ENCODE results near the gene CDK15.

The CDK15 gene

DNA sequence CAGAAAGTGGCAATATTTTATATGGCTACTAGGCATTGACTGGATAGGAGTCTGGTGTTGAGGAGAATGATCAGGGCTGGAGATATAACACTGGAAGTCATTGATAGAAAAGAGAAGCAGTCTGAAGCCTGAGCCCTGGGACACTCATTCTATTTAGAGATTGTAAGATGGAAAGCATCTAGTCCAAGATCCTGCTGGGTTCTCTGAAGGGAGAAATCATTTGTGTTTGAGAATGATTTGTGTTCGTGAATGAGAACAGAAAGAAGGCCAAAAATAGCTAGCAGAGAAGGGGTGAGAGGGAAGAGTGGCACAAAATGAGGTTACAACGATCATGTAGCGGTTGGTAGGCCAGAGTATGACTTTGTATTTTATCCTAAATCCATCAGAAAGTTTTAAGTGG, 18.0 kb upstream of the CDK15 start:
- Histone ChIP-seq H3K9me3 (ENCODE audit: low read length) (no peaks in the 10 kb centered on the region), H3K27ac (ENCODE audit: low read depth, low read length, poor library complexity, severe bottlenecking) (no peak overlapping the region), H3K27me3 (ENCODE audit: insufficient read depth, low read length) (no peaks in the 10 kb centered on the region), H2AFZ (ENCODE audit: low read length) (no peak overlapping the region), H3K4me3 (ENCODE audit: low read depth, low read length, poor library complexity, severe bottlenecking) (no peak overlapping the region), H3K36me3 (ENCODE audit: insufficient read depth, low read length) (no peaks in the 10 kb centered on the region), H3K4me2 (ENCODE audit: low read length) (no peak overlapping the region), H3K4me1 (ENCODE audit: insufficient read depth, low read length, severe bottlenecking) (no peaks in the 10 kb centered on the region), H3K9me2 (ENCODE audit: low read depth, low read length) (no peaks in the 10 kb centered on the region), H3K79me2 (ENCODE audit: insufficient read depth, low read length) (no peaks in the 10 kb centered on the region), H3K9ac (ENCODE audit: low read length) (no peak overlapping the region), H3F3A (ENCODE audit: insufficient read depth, low read length) (no peaks in the 10 kb centered on the region), H4K20me1 (ENCODE audit: insufficient read depth, low read length) (no peaks in the 10 kb centered on the region)
- no peak for TF ChIP-seq EZH2 (IDR thresholded peaks at IDR 0.05; ENCODE audit: borderline replicate concordance, low read length)
- TF ChIP-seq, protein P1, sequence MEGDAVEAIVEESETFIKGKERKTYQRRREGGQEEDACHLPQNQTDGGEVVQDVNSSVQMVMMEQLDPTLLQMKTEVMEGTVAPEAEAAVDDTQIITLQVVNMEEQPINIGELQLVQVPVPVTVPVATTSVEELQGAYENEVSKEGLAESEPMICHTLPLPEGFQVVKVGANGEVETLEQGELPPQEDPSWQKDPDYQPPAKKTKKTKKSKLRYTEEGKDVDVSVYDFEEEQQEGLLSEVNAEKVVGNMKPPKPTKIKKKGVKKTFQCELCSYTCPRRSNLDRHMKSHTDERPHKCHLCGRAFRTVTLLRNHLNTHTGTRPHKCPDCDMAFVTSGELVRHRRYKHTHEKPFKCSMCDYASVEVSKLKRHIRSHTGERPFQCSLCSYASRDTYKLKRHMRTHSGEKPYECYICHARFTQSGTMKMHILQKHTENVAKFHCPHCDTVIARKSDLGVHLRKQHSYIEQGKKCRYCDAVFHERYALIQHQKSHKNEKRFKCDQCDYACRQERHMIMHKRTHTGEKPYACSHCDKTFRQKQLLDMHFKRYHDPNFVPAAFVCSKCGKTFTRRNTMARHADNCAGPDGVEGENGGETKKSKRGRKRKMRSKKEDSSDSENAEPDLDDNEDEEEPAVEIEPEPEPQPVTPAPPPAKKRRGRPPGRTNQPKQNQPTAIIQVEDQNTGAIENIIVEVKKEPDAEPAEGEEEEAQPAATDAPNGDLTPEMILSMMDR (IDR thresholded peaks at IDR 0.05; ENCODE audit: low read length): no peak

DNA sequence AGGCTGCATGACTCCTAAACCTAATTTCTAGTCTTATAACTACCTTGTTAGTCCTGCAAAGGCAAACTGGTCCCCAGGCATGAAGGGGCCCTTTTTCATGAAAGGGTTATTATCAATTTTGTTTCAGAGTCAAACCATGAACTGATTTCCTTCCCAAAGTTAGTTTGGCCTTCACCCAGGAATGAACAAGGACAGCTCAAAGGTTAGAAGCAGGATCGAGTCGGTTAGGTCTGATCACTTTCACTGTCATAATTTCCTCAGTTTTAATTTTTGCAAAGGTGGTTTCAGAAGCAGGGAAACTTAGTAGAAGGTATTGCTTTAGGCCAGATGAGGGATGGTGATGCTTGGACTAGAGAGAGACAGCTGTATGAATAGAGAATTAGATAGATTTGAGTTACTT, 16.9 kb upstream of the CDK15 start:
- no peaks in the 10 kb centered on the region for H3K79me2 ChIP-seq (ENCODE audit: insufficient read depth, low read length)
- H3K4me3 ChIP-seq (ENCODE audit: low read depth, low read length, poor library complexity, severe bottlenecking): no peak overlapping the region
- no peak overlapping the region for H3K4me2 ChIP-seq (ENCODE audit: low read length)
- no peak for TF ChIP-seq EZH2 (IDR thresholded peaks at IDR 0.05; ENCODE audit: borderline replicate concordance, low read length)
- TF ChIP-seq, protein P1 (IDR thresholded peaks at IDR 0.05; ENCODE audit: low read length): no peak
- no peak overlapping the region for H2AFZ ChIP-seq (ENCODE audit: low read length)
- no peak overlapping the region for H3K9ac ChIP-seq (ENCODE audit: low read length)
- H3F3A ChIP-seq (ENCODE audit: insufficient read depth, low read length): no peaks in the 10 kb centered on the region
- H3K9me2 ChIP-seq (ENCODE audit: low read depth, low read length): no peaks in the 10 kb centered on the region
- H4K20me1 ChIP-seq (ENCODE audit: insufficient read depth, low read length): no peaks in the 10 kb centered on the region
- no peaks in the 10 kb centered on the region for H3K4me1 ChIP-seq (ENCODE audit: insufficient read depth, low read length, severe bottlenecking)
- no peaks in the 10 kb centered on the region for H3K9me3 ChIP-seq (ENCODE audit: low read length)
- no peaks in the 10 kb centered on the region for H3K27me3 ChIP-seq (ENCODE audit: insufficient read depth, low read length)
- no peaks in the 10 kb centered on the region for H3K36me3 ChIP-seq (ENCODE audit: insufficient read depth, low read length)
- H3K27ac ChIP-seq (ENCODE audit: low read depth, low read length, poor library complexity, severe bottlenecking): no peak overlapping the region

DNA sequence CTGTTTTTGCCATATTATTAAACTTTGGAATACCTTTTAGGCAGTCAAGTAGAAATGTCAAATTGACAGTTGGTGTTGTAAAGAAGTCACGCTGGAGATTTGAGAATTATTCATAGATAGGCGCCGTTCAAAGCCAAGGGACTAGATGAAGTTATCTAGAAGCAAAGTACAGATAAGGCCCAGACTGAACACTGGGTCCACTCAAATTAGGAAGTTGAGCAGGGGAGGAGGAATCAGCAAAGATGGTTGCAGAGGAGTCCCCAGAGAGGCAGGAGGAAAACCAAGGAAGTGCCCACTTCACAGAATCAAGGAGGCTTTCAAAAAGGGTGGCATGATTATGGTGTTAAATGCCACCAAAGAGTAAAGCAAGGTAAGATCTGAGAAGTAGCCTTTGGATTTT, 16.0 kb upstream of the CDK15 start:
- H3K4me1 ChIP-seq (ENCODE audit: insufficient read depth, low read length, severe bottlenecking): no peaks in the 10 kb centered on the region
- no peaks in the 10 kb centered on the region for H3K36me3 ChIP-seq (ENCODE audit: insufficient read depth, low read length)
- no peak overlapping the region for H3K4me3 ChIP-seq (ENCODE audit: low read depth, low read length, poor library complexity, severe bottlenecking)
- H3K27ac ChIP-seq (ENCODE audit: low read depth, low read length, poor library complexity, severe bottlenecking): no peak overlapping the region
- no peak overlapping the region for H3K4me2 ChIP-seq (ENCODE audit: low read length)
- H3K79me2 ChIP-seq (ENCODE audit: insufficient read depth, low read length): no peaks in the 10 kb centered on the region
- H3K27me3 ChIP-seq (ENCODE audit: insufficient read depth, low read length): no peaks in the 10 kb centered on the region
- no peaks in the 10 kb centered on the region for H3F3A ChIP-seq (ENCODE audit: insufficient read depth, low read length)
- no peak overlapping the region for H2AFZ ChIP-seq (ENCODE audit: low read length)
- H3K9me3 ChIP-seq (ENCODE audit: low read length): no peaks in the 10 kb centered on the region
- no peaks in the 10 kb centered on the region for H4K20me1 ChIP-seq (ENCODE audit: insufficient read depth, low read length)
- no peaks in the 10 kb centered on the region for H3K9me2 ChIP-seq (ENCODE audit: low read depth, low read length)
- H3K9ac ChIP-seq (ENCODE audit: low read length): no peak overlapping the region
- TF ChIP-seq, protein P1 (IDR thresholded peaks at IDR 0.05; ENCODE audit: low read length): no peak
- no peak for TF ChIP-seq EZH2 (IDR thresholded peaks at IDR 0.05; ENCODE audit: borderline replicate concordance, low read length)

Measured in OCI-LY1 (cell line).